Mesenchymal stem cell (in vitro differentiated cells and primary cell): ENCODE data around the gene TUBD1.

Experiments used
- DNase-seq: peaks from one replicate; pipeline ENCODE4 v3.0.0-alpha.2; 2013
- H2AFZ ChIP-seq: one replicate; pipeline ENCODE4 v1.6.1; 2013; ENCODE audit warnings: low read depth, mild to moderate bottlenecking, control low read depth, inconsistent platforms, low read length, moderate library complexity
- H2AK5ac ChIP-seq: 2 replicates; pipeline ENCODE4 v1.6.1; 2013; ENCODE audit warnings: low read length, moderate library complexity, mild to moderate bottlenecking, inconsistent platforms; ENCODE audit not compliant: severe bottlenecking
- H2BK120ac ChIP-seq: one replicate; pipeline ENCODE4 v1.6.1; 2013; ENCODE audit warnings: low read depth, mild to moderate bottlenecking, inconsistent platforms, low read length, moderate library complexity
- H2BK12ac ChIP-seq, 2 experiments: one replicate each; pipeline ENCODE4 v1.6.1; 2013; ENCODE audit warnings: inconsistent platforms in 2 of 2, low read length in 2 of 2, mild to moderate bottlenecking in 2 of 2, moderate library complexity in 2 of 2, control low read depth in 1 of 2
- H2BK15ac ChIP-seq: one replicate; pipeline ENCODE4 v1.6.1; 2013; ENCODE audit warnings: mild to moderate bottlenecking, low read depth, inconsistent platforms; ENCODE audit not compliant: poor library complexity, severe bottlenecking
- H2BK5ac ChIP-seq: 2 replicates; pipeline ENCODE4 v1.6.1; 2013; ENCODE audit warnings: low read depth, mild to moderate bottlenecking, low read length, control low read depth, inconsistent platforms; ENCODE audit not compliant: poor library complexity, severe bottlenecking
- H3K14ac ChIP-seq, 2 experiments: one replicate each; pipeline ENCODE4 v1.6.1; 2013; ENCODE audit warnings: inconsistent platforms in 2 of 2, low read length in 2 of 2, control low read depth in 1 of 2, mild to moderate bottlenecking in 1 of 2, moderate library complexity in 1 of 2
- H3K18ac ChIP-seq, 2 experiments: one replicate each; pipeline ENCODE4 v1.6.1; 2013; ENCODE audit warnings: inconsistent platforms in 2 of 2, low read length in 2 of 2, control low read depth in 1 of 2, low read depth in 1 of 2, mild to moderate bottlenecking in 1 of 2
- H3K23ac ChIP-seq, 2 experiments: one replicate each; pipeline ENCODE4 v1.6.1; 2013; ENCODE audit warnings: inconsistent platforms in 2 of 2, low read length in 2 of 2, mild to moderate bottlenecking in 2 of 2, moderate library complexity in 2 of 2, control low read depth in 1 of 2
- H3K27ac ChIP-seq: 2 replicates; pipeline ENCODE4 v1.5.1; 2013; ENCODE audit warnings: mild to moderate bottlenecking, moderate library complexity, low read length, control low read depth, inconsistent platforms; ENCODE audit not compliant: poor library complexity, severe bottlenecking
- H3K27me3 ChIP-seq, 2 experiments: 2 replicates each; pipeline versions ENCODE4 v1.6.1 to v1.7.0; 2013; ENCODE audit warnings: low read length in 2 of 2, mild to moderate bottlenecking in 2 of 2, moderate library complexity in 2 of 2, control low read depth in 1 of 2, inconsistent platforms in 1 of 2; ENCODE audit not compliant: control insufficient read depth in 1 of 2, insufficient read depth in 1 of 2
- H3K36me3 ChIP-seq, 2 experiments: 2 replicates each; pipeline versions ENCODE4 v1.6.1 to v1.7.0; 2013; ENCODE audit warnings: low read length in 2 of 2, control low read depth in 1 of 2, inconsistent platforms in 1 of 2, low read depth in 1 of 2, mild to moderate bottlenecking in 1 of 2; ENCODE audit not compliant: insufficient read depth in 2 of 2, control insufficient read depth in 1 of 2
- H3K4ac ChIP-seq, 2 experiments: one replicate each; pipeline ENCODE4 v1.6.1; 2013; ENCODE audit warnings: inconsistent platforms in 2 of 2, low read length in 2 of 2, mild to moderate bottlenecking in 2 of 2, moderate library complexity in 2 of 2, control low read depth in 1 of 2, low read depth in 1 of 2
- H3K4me1 ChIP-seq: 2 replicates; pipeline ENCODE4 v1.6.1; 2013; ENCODE audit warnings: low read depth, low read length, control low read depth; ENCODE audit not compliant: control insufficient read depth, insufficient read depth
- H3K4me2 ChIP-seq: 2 replicates; pipeline ENCODE4 v1.6.1; 2013; ENCODE audit warnings: low read length, mild to moderate bottlenecking, inconsistent platforms; ENCODE audit not compliant: poor library complexity, severe bottlenecking
- H3K4me3 ChIP-seq, 2 experiments: 2 replicates each; pipeline versions ENCODE4 v1.5.1 to v1.7.0; 2013; ENCODE audit warnings: low read length in 2 of 2, mild to moderate bottlenecking in 2 of 2, control low read depth in 1 of 2, low read depth in 1 of 2; ENCODE audit not compliant: insufficient read depth in 1 of 2
- H3K79me1 ChIP-seq: replicated peaks from 2 replicates; pipeline ENCODE4 v1.6.1; 2013; ENCODE audit warnings: mild to moderate bottlenecking, control low read depth, low read length, inconsistent platforms; ENCODE audit not compliant: poor library complexity, severe bottlenecking
- H3K9ac ChIP-seq: 2 replicates; pipeline ENCODE4 v1.7.0; 2013; ENCODE audit warnings: mild to moderate bottlenecking, low read length, moderate library complexity
- H3K9me3 ChIP-seq: 2 replicates; pipeline ENCODE4 v1.7.0; 2013; ENCODE audit warnings: mild to moderate bottlenecking, low read length; ENCODE audit not compliant: control insufficient read depth
- H4K8ac ChIP-seq: one replicate; pipeline ENCODE4 v1.6.1; 2013; ENCODE audit warnings: inconsistent platforms, mild to moderate bottlenecking, low read length, moderate library complexity
- H4K91ac ChIP-seq: one replicate; pipeline ENCODE4 v1.6.1; 2013; ENCODE audit warnings: mild to moderate bottlenecking, low read length, inconsistent platforms
- WGBS: methylation state at CpG from one replicate; pipeline ENCODE4 v1.1.7; 2013; ENCODE audit warnings: mixed read lengths; 5-methylcytosine and 5-hydroxymethylcytosine counted together

The TUBD1 gene

DNA sequence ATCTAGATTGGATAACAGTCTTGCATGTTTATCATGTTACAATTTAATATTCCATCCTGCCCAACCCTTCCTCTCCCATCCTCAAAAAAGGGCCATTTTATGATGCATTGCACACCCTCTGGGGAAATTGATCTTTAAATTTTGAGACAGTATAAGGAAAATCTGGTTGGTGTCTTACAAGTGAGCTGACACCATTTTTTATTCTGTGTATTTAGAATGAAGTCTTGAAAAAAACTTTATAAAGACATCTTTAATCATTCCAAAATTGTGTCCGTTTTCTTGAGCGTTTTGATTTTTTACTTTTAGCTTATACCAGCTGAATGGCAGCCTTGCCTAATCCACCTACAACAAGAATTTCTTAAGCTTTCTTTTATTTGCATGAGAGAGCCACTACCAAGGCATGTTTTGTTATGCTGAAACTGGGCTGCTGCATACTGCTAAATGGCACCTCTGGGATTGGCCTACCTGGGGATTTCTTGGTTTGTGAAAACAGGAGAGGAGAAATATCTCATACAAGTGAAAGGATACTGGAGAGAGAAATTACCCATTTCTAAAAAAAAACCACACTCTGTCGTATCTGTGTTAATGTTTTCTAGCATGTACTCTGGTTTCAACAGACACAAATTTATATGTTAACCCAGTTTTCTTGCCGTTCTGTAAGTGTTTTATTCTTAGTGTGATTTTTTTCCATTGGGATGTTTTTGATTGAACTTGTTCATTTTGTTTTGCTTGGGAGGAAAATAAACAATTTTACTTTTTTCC, 52.2 kb downstream of the TUBD1 start:
- H3K14ac ChIP-seq: no peak overlapping the region
- H3K27me3 ChIP-seq: no peaks in the 10 kb centered on the region
- peak; percentile 53 for DNase-seq
- no peaks in the 10 kb centered on the region for H3K79me1 ChIP-seq
- no peak overlapping the region for H3K23ac ChIP-seq
- H3K4me2 ChIP-seq: peak overlapping the region; percentile 2
- no peak overlapping the region for H2BK120ac ChIP-seq
- no peak overlapping the region for H2AFZ ChIP-seq
- peak overlapping the region; percentile 99 for H3K9ac ChIP-seq
- H2BK12ac ChIP-seq: no peak overlapping the region
- H3K18ac ChIP-seq: no peak overlapping the region
- 8% methylated on average over 3 of the region's 4 CpGs for WGBS
- peak overlapping the region; percentile 99 for H3K27ac ChIP-seq
- H3K4me3 ChIP-seq: peak overlapping the region in 1 of 2 experiments; percentile 97
- H2BK5ac ChIP-seq: peak overlapping the region; percentile 75
- no peak overlapping the region for H4K8ac ChIP-seq
- peaks cover 0 to 37% of the 10 kb centered on the region in 2 experiments for H3K36me3 ChIP-seq
- H3K9me3 ChIP-seq: no peaks in the 10 kb centered on the region
- no peak overlapping the region for H4K91ac ChIP-seq
- H3K4ac ChIP-seq: peak overlapping the region in 1 of 2 experiments; percentile 86
- no peak overlapping the region for H2BK15ac ChIP-seq
- H3K4me1 ChIP-seq: peaks cover 2% of the 10 kb centered on the region
- no peak overlapping the region for H2AK5ac ChIP-seq

GRCh38 chr17:59839651-59840328, 53.0 kb downstream of the TUBD1 start:
- Histone ChIP-seq H3K18ac (peak overlapping the region; percentile 74 to 91), H2AK5ac (peak overlapping the region; percentile 89), H3K36me3 (peaks cover 0 to 37% of the 10 kb centered on the region in 2 experiments), H4K8ac (peak overlapping the region; percentile 75), H2BK120ac (no peak overlapping the region), H3K27ac (peak overlapping the region; percentile 99), H3K4me2 (no peak overlapping the region), H2AFZ (no peak overlapping the region), H3K4me1 (peaks cover 3% of the 10 kb centered on the region), H3K4me3 (peak overlapping the region; percentile 37 to 97), H3K9me3 (no peaks in the 10 kb centered on the region), H3K4ac (peak overlapping the region in 1 of 2 experiments; percentile 96), H2BK15ac (no peak overlapping the region), H3K27me3 (no peaks in the 10 kb centered on the region), H2BK12ac (no peak overlapping the region), H4K91ac (no peak overlapping the region), H3K14ac (no peak overlapping the region), H3K9ac (peak overlapping the region; percentile 99), H3K79me1 (no peaks in the 10 kb centered on the region), H3K23ac (no peak overlapping the region), H2BK5ac (peak overlapping the region; percentile 90)
- 17% methylated on average over 1 of the region's 6 CpGs for WGBS
- no peak for DNase-seq

GRCh38 chr17:59838052-59838916, 54.5 kb downstream of the TUBD1 start:
- Histone ChIP-seq H2BK120ac (peak overlapping the region; percentile 98), H3K4me1 (peaks cover 3% of the 10 kb centered on the region), H3K27me3 (no peaks in the 10 kb centered on the region), H2BK15ac (no peak overlapping the region), H3K9ac (peak overlapping the region; percentile 99), H3K18ac (peak overlapping the region; percentile 50 to 100), H3K36me3 (peaks cover 6 to 37% of the 10 kb centered on the region in 2 experiments), H2AFZ (no peak overlapping the region), H4K91ac (peak overlapping the region; percentile 95), H3K4ac (peak overlapping the region; percentile 19 to 87), H3K27ac (peak overlapping the region; percentile 99), H3K14ac (no peak overlapping the region), H2AK5ac (peak overlapping the region; percentile 12), H2BK12ac (no peak overlapping the region), H2BK5ac (peak overlapping the region; percentile 26), H3K79me1 (peaks cover 3% of the 10 kb centered on the region), H3K4me3 (peak overlapping the region; percentile 54 to 97), H4K8ac (peak overlapping the region; percentile 89), H3K9me3 (no peaks in the 10 kb centered on the region), H3K23ac (no peak overlapping the region), H3K4me2 (no peak overlapping the region)
- 1% methylated on average over 6 of the region's 8 CpGs for WGBS
- no peak for DNase-seq
